Measurements from ENCODE around the gene ARAF. TPM values are rescaled to one million over a fixed set of nuclear protein-coding genes. Genes with fewer than 3 reads are reported as not detected.
A peak's percentile ranks its signal among the peaks of the same experiment; 100 is the strongest.

The ARAF gene
- total and polyA plus RNA-seq, 2 of the 8 experiments (the other 6 are each of a cell fraction or from before 2014, with no cell fraction given), result 39.0 to 45.2 TPM

- H3K27ac ChIP-seq (ENCODE audit: low read depth, low read length), result no peak overlapping the region
- no peak for FAIRE-seq
- no peak for DNase-seq (ENCODE audit: low read depth in 1 of 2, low spot score in 2 of 2)
- no peak overlapping the region for H3K14ac ChIP-seq (ENCODE audit: insufficient read length)
- no peak overlapping the region for H2BK15ac ChIP-seq (ENCODE audit: low read length)
- peaks cover 0 to 11% (median 7%) of the 10 kb centered on the region in 4 experiments; a peak in 5 of 7 replicates for H3K4me1 ChIP-seq (replicated peaks in 1 of 4; ENCODE audit: control insufficient read depth in 3 of 4, insufficient read depth in 4 of 4, low read length in 3 of 4)
- H4K8ac ChIP-seq (ENCODE audit: extremely low read depth, insufficient read depth, low read length), result no peak overlapping the region
- H3K79me2 ChIP-seq (ENCODE audit: control insufficient read depth in 1 of 2, insufficient read depth in 2 of 2, low read length in 2 of 2), result no peaks in the 10 kb centered on the region
- no peak overlapping the region for H3K23ac ChIP-seq (ENCODE audit: insufficient read length)
- H3K9ac ChIP-seq (replicated peaks in 1 of 4; ENCODE audit: extremely low read depth in 1 of 4, low read depth in 3 of 4, low read length in 3 of 4), result no peak overlapping the region
- no peak overlapping the region for H3K4me3 ChIP-seq (ENCODE audit: extremely low read depth in 1 of 4, insufficient read depth in 2 of 4, low read depth in 3 of 4, low read length in 4 of 4)
- no peaks in the 10 kb centered on the region for H4K20me1 ChIP-seq (replicated peaks in 1 of 2; ENCODE audit: control insufficient read depth in 1 of 2, insufficient read depth in 2 of 2, low read length in 2 of 2)
- no peak overlapping the region for H2AK5ac ChIP-seq (ENCODE audit: low read depth, low read length)
- 88% methylated on average over 10 of the region's 16 CpGs; no CpG with 5 or more reads in 1 of the 2 experiments for WGBS, 2 experiments (ENCODE audit: extremely low coverage in 1 of 2, insufficient coverage in 1 of 2, insufficient read length in 1 of 2, insufficient replicate concordance in 2 of 2, low coverage in 1 of 2, low lambda C conversion rate in 2 of 2, missing lambda C conversion rate in 1 of 2)
- POLR2A ChIA-PET (ENCODE audit: partially characterized antibody), result interaction anchor here (1.2 kb wide), 1 partner anchor 41 kb away, joined by 3 read pairs; the partner anchor contains the start of gene SYN1
- H2BK5ac ChIP-seq (ENCODE audit: low read depth, low read length), result no peak overlapping the region
- H3K4me2 ChIP-seq (ENCODE audit: insufficient read depth in 1 of 2, low read depth in 2 of 2, low read length in 2 of 2), result no peak overlapping the region
- H2BK120ac ChIP-seq (replicated peaks; ENCODE audit: low read depth, low read length), result no peak overlapping the region
- no peak overlapping the region; the same call in 1 of the 2 replicates for H3K18ac ChIP-seq (ENCODE audit: extremely low read depth, low read length)
- H3K27me3 ChIP-seq (replicated peaks in 1 of 4; ENCODE audit: control insufficient read depth in 3 of 4, extremely low read depth in 1 of 4, insufficient read depth in 3 of 4, low read length in 3 of 4), result no peaks in the 10 kb centered on the region
- H3K4ac ChIP-seq (replicated peaks; ENCODE audit: insufficient read length, low read depth, low read length), result no peak overlapping the region
- H3K36me3 ChIP-seq (ENCODE audit: control insufficient read depth in 2 of 4, insufficient read depth in 4 of 4, low read length in 3 of 4), result no peaks in the 10 kb centered on the region
- CTCF ChIA-PET (ENCODE audit: partially characterized antibody), result interaction anchor here (1.2 to 1.6 kb wide), 2 partner anchors 10 to 20 kb away, joined by 4 read pairs; no protein-coding TSS in a partner anchor
- H3K9me3 ChIP-seq (ENCODE audit: insufficient read depth in 2 of 2, low read depth in 1 of 2, low read length in 1 of 2), result no peaks in the 10 kb centered on the region
- H2AFZ ChIP-seq (ENCODE audit: low read length), result no peak overlapping the region
- H3K23me2 ChIP-seq (ENCODE audit: low read depth, low read length), result peaks cover 4% of the 10 kb centered on the region; the same call in 1 of the 2 replicates
- H3K79me1 ChIP-seq (ENCODE audit: low read depth, low read length), result no peaks in the 10 kb centered on the region
- H4K5ac ChIP-seq (ENCODE audit: insufficient read length, low read depth, low read length), result no peak overlapping the region
- 0 out of 2 replicates have a peak overlapping the region, but pooled peaks have one; percentile 17 for H2BK12ac ChIP-seq (ENCODE audit: low read depth, low read length)
- no peak overlapping the region for H4K91ac ChIP-seq (replicated peaks; ENCODE audit: insufficient read length, low read length)
- H2BK20ac ChIP-seq (ENCODE audit: low read length), result no peak overlapping the region
- no peak overlapping the region for H3K56ac ChIP-seq (replicated peaks; ENCODE audit: insufficient read length, low read depth, low read length)
- TF ChIP-seq YY1 (IDR thresholded peaks at IDR 0.05; ENCODE audit: low read depth, low read length) (no peak), BCL11A (IDR thresholded peaks at IDR 0.05; ENCODE audit: low read depth in 2 of 2, low read length in 2 of 2) (no peak), TBP (IDR thresholded peaks at IDR 0.05; ENCODE audit: low read depth, low read length) (no peak), SIRT6 (IDR thresholded peaks at IDR 0.05; ENCODE audit: low read length) (no peak)
- TF ChIP-seq, protein P1, sequence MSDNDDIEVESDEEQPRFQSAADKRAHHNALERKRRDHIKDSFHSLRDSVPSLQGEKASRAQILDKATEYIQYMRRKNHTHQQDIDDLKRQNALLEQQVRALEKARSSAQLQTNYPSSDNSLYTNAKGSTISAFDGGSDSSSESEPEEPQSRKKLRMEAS (IDR thresholded peaks at IDR 0.05), result no peak
Measured at GRCh38 chrX:47578692-47579091, 17.7 kb downstream of the ARAF start.

Measured in H1 (cell line).